ENCODE data around the gene CBX2.

The CBX2 gene

GRCh38 chr17:79814127-79814973, 36.4 kb downstream of the CBX2 start:
- no peak for DNase-seq

- DNase-seq, result no peak
Observed at GRCh38 chr17:79814974-79815835, 37.3 kb downstream of the CBX2 start.

- DNase-seq, result no peak
Observed at GRCh38 chr17:79815836-79816461, 38.0 kb downstream of the CBX2 start.

GRCh38 chr17:79818026-79818758, 40.2 kb downstream of the CBX2 start:
- no peak for DNase-seq

- no peak for DNase-seq
Observed at GRCh38 chr17:79819085-79819484, 41.1 kb downstream of the CBX2 start.

- DNase-seq, result no peak
Observed at GRCh38 chr17:79819534-79820276, 41.8 kb downstream of the CBX2 start.

GRCh38 chr17:79820959-79821330, 43.0 kb downstream of the CBX2 start:
- DNase-seq, result no peak

- DNase-seq, result no peak
Observed at GRCh38 chr17:79821331-79822095, 43.6 kb downstream of the CBX2 start.

GRCh38 chr17:79822583-79823124, 44.7 kb downstream of the CBX2 start:
- no peak for DNase-seq

GRCh38 chr17:79824234-79824633, 46.3 kb downstream of the CBX2 start:
- no peak for DNase-seq

- DNase-seq, result no peak
Observed at GRCh38 chr17:79824893-79825579, 47.1 kb downstream of the CBX2 start.

- no peak for DNase-seq
Observed at GRCh38 chr17:79825580-79825921, 47.6 kb downstream of the CBX2 start.

- no peak for DNase-seq
Observed at GRCh38 chr17:79826204-79826680, 48.3 kb downstream of the CBX2 start.

- DNase-seq, result no peak
Observed at GRCh38 chr17:79826841-79827578, 49.1 kb downstream of the CBX2 start.

GRCh38 chr17:79829004-79829403, 51.1 kb downstream of the CBX2 start:
- no peak for DNase-seq

- DNase-seq, result no peak
Observed at GRCh38 chr17:79829457-79829856, 51.5 kb downstream of the CBX2 start.

GRCh38 chr17:79830303-79830702, 52.4 kb downstream of the CBX2 start:
- no peak for DNase-seq

GRCh38 chr17:79830763-79831264, 52.9 kb downstream of the CBX2 start:
- no peak for DNase-seq
